ENCODE measurements around the gene NR3C2. TPM values are rescaled to one million over a fixed set of nuclear protein-coding genes. Genes with fewer than 3 reads are reported as not detected.

Gene NR3C2
- polyA plus RNA-seq, 6 donors from 2014 or later, result 2.4 to 6.4 (median 3.9) TPM

DNA sequence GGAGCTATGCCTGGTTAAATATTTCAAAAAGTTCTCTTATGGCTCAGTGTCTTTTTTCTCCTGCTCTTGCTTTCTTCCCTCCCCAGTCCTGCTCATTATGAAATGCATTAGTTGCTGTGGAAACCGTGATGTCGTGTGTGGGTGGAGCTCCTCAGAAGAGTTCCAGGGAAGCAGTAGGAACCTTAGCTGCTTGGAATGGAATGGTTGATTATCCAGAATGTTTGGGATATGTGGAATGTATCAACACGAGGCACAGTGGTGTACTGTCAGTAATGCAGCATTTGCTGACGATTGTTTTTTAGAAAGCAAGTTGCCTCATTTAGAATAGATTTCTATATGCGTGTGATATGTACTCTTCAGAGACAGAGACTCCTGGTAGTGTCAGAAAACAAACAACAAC, 377.1 kb downstream of the NR3C2 start:
- ATAC-seq (ENCODE audit: low read depth in 2 of 2) (no peak), DNase-seq (no peak)
- H3K4me1 Mint-ChIP-seq, result peaks cover 13 to 18% (median 13%) of the 10 kb centered on the region in 3 donors
- no peaks in the 10 kb centered on the region for H3K9me3 Mint-ChIP-seq
- no peak overlapping the region for H3K4me3 Mint-ChIP-seq
- H3K27ac Mint-ChIP-seq, result no peak overlapping the region
- H3K27me3 Mint-ChIP-seq, result no peaks in the 10 kb centered on the region
- H3K36me3 Mint-ChIP-seq, result no peaks in the 10 kb centered on the region

DNA sequence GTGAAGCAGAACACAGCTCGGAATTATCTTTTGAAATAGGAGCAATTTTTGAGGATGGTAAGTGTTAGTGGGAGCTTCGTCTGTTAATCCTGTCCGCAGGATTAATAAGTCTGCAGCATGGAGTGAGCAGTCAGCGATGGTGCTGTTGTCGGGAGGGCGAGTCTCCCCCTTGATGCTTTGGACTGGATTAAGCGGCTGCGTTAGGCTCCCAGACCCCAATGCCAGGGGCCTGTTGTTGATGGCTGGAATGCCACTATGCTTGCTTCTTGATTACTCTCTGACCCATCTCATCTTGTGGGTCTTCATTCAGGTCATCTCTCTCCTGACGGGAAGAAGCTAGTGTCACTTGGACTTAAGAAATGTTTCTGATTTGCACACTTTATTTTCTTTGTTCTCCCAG, 377.8 kb downstream of the NR3C2 start:
- Mint-ChIP-seq H3K9me3 (no peaks in the 10 kb centered on the region), H3K4me3 (no peak overlapping the region), H3K4me1 (peaks cover 16 to 21% (median 18%) of the 10 kb centered on the region in 3 donors), H3K27ac (no peak overlapping the region), H3K27me3 (peaks cover 0 to 5% (median 0%) of the 10 kb centered on the region in 3 donors), H3K36me3 (no peaks in the 10 kb centered on the region)
- ATAC-seq (ENCODE audit: low read depth in 2 of 2), result no peak
- DNase-seq, result no peak

DNA sequence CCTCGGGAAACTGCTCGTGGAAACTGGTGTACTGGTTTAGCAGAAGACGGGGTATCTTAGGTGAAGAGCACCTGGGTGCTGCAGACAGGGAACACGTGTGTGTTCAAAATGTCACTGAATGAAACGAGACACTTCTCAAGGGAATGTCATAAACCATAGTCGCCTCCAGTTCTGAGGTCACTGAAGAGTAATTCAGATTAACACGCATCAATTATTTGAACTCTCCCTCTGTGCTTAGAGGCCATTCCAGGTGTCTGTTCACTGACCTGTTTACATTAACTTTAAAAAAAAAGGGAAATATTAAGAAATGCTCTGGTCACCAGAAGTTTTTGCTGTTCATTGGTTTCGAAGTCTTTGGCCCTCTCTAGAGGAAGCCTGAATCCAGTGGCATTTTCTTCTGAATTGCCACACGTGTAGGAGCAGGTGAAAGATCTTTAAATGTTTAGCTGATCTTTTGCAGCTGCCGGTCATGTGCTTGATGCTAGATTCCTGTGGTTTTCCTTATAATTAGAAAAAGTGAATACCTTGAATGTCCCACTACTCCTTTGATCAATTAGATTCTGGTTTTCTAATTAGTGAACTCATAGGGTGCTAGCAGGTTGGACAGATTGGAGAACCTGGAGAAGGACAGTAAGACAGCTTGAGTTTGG, 379.8 kb downstream of the NR3C2 start:
- Mint-ChIP-seq H3K4me1 (peaks cover 33 to 35% (median 33%) of the 10 kb centered on the region in 3 donors), H3K9me3 (no peaks in the 10 kb centered on the region), H3K4me3 (no peak overlapping the region), H3K27ac (peak overlapping the region in 1 of 6 donors; percentile 30), H3K27me3 (peaks cover 0 to 5% (median 0%) of the 10 kb centered on the region in 3 donors), H3K36me3 (no peaks in the 10 kb centered on the region)
- DNase-seq (no peak), ATAC-seq (ENCODE audit: low read depth in 2 of 2) (no peak)

DNA sequence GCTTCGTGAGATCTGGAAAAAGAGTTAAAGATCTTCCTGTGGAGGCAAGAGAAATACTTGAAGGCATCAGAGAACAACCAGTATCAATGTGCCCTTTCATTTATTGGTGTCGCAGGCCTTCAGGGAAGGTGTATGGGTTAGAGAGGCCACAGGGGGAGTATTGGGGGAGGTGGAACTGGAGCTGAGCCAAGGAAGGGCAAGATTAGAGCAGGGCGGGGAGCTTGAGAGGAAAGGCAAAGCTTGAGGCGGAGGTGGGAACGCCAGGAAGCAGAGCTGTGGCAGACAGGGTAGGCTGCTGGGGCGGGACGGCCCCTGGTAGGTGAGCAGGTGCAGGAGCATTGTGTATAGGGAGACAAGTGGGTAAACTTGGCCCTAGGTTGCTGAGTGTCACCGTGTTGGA, 380.4 kb downstream of the NR3C2 start:
- H3K9me3 Mint-ChIP-seq, result no peaks in the 10 kb centered on the region
- peak overlapping the region in 1 of 8 donors; percentile 1 for H3K4me3 Mint-ChIP-seq
- H3K27ac Mint-ChIP-seq, result peak overlapping the region in 1 of 6 donors; percentile 88
- no peak for DNase-seq
- ATAC-seq (ENCODE audit: low read depth in 2 of 2), result no peak
- H3K27me3 Mint-ChIP-seq, result peaks cover 0 to 5% (median 0%) of the 10 kb centered on the region in 3 donors
- no peaks in the 10 kb centered on the region for H3K36me3 Mint-ChIP-seq
- H3K4me1 Mint-ChIP-seq, result peaks cover 39 to 42% (median 40%) of the 10 kb centered on the region in 3 donors

DNA sequence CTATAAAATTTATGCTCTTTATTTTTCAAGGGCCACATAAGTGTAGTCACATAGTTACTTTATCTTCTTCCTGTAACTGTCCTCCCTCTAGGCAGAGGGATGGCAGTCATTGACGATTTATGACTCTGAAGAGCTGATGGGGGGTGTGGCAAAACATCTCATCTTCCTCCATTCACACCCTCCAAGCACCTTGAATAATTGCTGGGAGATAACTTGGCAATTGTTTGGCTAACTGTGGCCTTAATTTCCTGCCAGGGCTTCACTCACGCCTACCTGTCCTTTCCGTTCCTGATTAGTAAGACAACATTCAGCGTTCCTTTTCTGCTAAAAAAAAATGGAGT, 381.1 kb downstream of the NR3C2 start:
- ATAC-seq (ENCODE audit: low read depth in 2 of 2) (no peak), DNase-seq (no peak)
- peaks cover 0 to 5% (median 0%) of the 10 kb centered on the region in 3 donors for H3K27me3 Mint-ChIP-seq
- peak overlapping the region in 5 of 8 donors; percentile 14 to 91 (median 61) for H3K4me3 Mint-ChIP-seq
- no peaks in the 10 kb centered on the region for H3K36me3 Mint-ChIP-seq
- peaks cover 43 to 44% (median 43%) of the 10 kb centered on the region in 3 donors for H3K4me1 Mint-ChIP-seq
- H3K9me3 Mint-ChIP-seq, result no peaks in the 10 kb centered on the region
- peak overlapping the region in 1 of 6 donors; percentile 81 for H3K27ac Mint-ChIP-seq

DNA sequence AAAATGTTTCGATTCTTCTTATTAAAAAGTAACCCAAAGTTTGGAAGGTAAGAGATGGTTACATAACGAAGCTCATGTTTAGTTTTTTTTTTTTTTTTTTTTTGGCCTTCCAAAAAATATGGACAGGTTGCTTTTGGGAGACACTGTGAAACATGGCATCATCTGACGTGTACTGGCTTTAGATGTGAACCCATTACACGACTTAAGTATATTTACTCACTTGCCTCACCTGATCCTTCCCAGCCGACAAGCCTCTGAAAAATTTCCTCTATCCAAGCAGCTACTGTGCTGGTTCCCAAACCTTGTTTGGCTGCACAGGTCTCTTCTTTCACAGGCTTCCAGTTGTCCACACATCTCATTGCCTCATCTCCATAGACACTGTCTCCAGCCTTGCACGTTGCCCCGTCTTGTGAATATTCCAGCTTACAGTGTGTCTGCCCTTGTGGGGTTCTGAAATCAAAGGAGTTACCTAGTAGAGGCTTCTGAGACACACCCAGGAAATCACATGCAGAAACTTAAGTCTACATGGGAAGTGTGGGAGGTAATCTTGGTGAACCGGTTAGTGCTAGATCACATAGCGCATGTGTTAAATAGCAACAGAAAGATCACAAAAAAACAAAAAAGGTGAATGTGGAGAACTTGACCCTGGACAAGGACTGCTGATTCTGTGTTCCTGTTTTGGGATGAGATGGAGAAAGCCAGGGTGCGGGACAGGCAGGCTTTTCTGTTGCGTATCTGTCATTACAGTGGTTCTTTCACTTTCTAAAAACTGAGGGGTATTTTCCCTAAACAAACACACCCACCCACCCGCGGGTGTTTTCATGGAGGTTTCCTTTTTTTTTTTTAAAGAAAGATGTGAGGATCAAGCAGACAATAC, 381.7 kb downstream of the NR3C2 start:
- Mint-ChIP-seq H3K36me3 (no peaks in the 10 kb centered on the region), H3K27me3 (peaks cover 0 to 5% (median 0%) of the 10 kb centered on the region in 3 donors), H3K27ac (peak overlapping the region in 4 of 6 donors; percentile 6 to 81 (median 40)), H3K9me3 (no peaks in the 10 kb centered on the region), H3K4me3 (peak overlapping the region; percentile 46 to 91 (median 60)), H3K4me1 (peaks cover 43 to 44% (median 43%) of the 10 kb centered on the region in 3 donors)
- ATAC-seq (ENCODE audit: low read depth in 2 of 2) (no peak), DNase-seq (peak; percentile 14)

DNA sequence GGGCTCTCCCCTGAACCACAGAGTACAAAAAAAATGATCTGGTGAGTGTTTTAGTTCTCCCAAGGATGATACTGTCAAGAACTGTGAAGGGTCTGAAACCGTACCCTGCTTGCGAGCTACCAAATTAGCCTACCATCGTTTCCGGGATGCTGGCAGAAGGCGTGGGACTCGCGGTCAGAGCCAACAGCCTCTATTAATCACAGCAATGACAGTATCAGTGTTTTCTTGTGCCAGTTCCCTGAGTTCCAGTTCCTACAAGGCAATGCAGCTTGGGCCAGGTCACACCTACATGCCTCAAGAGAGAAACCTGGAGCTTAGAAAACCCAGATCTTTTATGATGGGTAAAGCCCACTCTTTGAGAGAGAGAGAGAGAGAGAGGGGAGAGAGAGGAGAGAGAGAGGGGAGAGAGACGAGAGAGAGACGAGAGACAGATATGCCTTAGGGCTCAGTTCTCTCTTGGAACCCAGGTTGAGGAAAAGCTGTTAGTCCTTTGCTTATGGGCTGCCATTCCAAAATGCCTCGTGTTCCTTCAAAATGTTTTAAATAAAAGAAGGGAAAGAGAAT, 382.5 kb downstream of the NR3C2 start:
- no peak for ATAC-seq (ENCODE audit: low read depth in 2 of 2)
- H3K4me1 Mint-ChIP-seq, result peaks cover 43 to 44% (median 43%) of the 10 kb centered on the region in 3 donors
- no peak for DNase-seq
- peaks cover 0 to 5% (median 0%) of the 10 kb centered on the region in 3 donors for H3K27me3 Mint-ChIP-seq
- H3K9me3 Mint-ChIP-seq, result no peaks in the 10 kb centered on the region
- no peaks in the 10 kb centered on the region for H3K36me3 Mint-ChIP-seq
- H3K4me3 Mint-ChIP-seq, result peak overlapping the region in 5 of 8 donors; percentile 25 to 77 (median 59)
- peak overlapping the region in 3 of 6 donors; percentile 61 to 95 (median 69) for H3K27ac Mint-ChIP-seq

DNA sequence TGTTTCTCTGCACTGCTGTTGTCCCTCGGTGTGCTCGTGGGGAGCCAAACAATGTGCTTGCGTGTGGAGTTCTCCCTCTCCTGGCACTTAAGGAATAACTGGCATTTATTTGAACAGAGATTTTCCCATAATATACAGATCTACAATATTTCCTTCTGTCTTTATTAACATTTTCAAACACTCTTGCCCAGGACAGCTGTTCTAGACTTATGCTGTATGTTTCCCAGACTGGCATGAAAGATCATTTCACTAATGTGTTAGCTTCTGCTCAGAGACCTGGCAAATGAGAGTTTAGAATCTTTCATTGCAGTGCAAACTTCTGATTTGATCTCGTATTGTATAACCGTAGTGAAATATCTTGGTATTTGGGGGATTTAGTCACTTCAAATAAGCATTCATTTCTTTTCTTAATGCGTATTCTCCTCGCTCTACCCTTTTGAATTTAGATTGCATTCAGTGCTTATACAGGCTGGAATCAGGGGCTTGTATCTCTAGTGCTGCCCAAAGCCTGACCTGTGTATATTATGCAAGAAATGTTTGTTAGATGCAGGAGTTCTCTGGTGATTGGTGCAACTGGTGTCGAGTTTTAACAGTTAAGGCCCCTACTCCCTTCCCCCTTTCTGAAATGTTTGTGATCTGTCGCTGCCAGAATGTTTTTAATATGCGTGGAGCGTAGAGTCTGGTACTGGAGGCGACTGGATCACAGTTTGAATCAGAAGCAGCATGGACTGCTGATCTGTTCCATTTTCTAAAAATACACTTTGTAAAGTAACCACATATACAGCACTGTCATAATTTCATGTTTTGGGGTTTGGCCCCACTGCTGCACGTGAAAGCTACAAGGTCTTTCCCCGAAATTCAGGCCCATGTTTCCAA, 384.0 kb downstream of the NR3C2 start:
- Mint-ChIP-seq H3K4me3 (peak overlapping the region in 3 of 8 donors; percentile 2 to 47 (median 26)), H3K4me1 (peaks cover 47 to 54% (median 50%) of the 10 kb centered on the region in 3 donors), H3K36me3 (no peaks in the 10 kb centered on the region), H3K9me3 (no peaks in the 10 kb centered on the region), H3K27me3 (peaks cover 0 to 5% (median 0%) of the 10 kb centered on the region in 3 donors), H3K27ac (peak overlapping the region in 2 of 6 donors; percentile 31 to 73)
- DNase-seq (no peak), ATAC-seq (ENCODE audit: low read depth in 2 of 2) (no peak)

DNA sequence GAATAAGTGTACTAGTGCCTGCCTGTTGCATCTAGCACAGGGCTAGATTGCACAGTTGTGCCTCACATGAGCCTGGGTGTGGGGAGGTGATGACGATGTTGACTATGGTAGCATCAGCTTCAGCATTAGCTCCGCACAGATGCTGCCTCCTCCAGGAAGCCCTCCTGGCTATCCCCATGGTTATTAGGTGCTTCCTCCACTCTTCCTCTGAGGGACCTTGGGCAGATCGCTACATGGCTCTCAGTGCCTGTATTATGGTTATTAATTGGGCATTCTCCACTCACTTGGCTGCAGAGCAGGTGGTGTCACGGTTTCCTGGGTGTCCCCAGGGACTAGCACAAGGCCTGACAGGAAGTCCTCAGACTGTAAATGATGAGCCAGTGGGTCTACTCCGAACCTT, 384.7 kb downstream of the NR3C2 start:
- DNase-seq (peak; percentile 33), ATAC-seq (ENCODE audit: low read depth in 2 of 2) (peak; percentile 31 to 55)
- no peaks in the 10 kb centered on the region for H3K36me3 Mint-ChIP-seq
- H3K27me3 Mint-ChIP-seq, result peaks cover 0 to 5% (median 2%) of the 10 kb centered on the region in 3 donors
- H3K4me1 Mint-ChIP-seq, result peaks cover 47 to 54% (median 50%) of the 10 kb centered on the region in 3 donors
- H3K4me3 Mint-ChIP-seq, result peak overlapping the region in 4 of 8 donors; percentile 1 to 47 (median 2)
- H3K27ac Mint-ChIP-seq, result peak overlapping the region in 2 of 6 donors; percentile 31 to 73
- H3K9me3 Mint-ChIP-seq, result no peaks in the 10 kb centered on the region

DNA sequence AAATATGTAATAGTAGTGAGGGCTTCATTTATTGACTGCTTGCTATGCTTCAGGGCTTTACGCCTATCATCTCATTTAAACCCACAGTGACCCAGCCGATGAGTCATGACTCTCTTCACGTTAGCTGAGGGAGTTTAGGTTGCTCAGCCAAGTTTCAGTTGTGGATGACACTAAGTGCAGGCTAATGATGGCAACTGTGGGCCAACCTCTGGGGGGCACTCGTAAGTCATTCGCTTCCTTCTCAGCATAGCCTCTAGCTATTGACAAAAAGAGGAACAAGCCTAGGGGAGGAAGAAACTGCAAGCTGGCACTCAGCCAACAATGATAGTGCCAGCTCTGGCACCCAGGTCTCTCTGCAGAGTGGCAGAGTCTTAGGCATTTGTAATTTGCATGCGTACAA, 385.3 kb downstream of the NR3C2 start:
- peaks cover 45 to 51% (median 50%) of the 10 kb centered on the region in 3 donors for H3K4me1 Mint-ChIP-seq
- no peaks in the 10 kb centered on the region for H3K36me3 Mint-ChIP-seq
- H3K9me3 Mint-ChIP-seq, result no peaks in the 10 kb centered on the region
- peak; percentile 86 to 87 for ATAC-seq (ENCODE audit: low read depth in 2 of 2)
- H3K4me3 Mint-ChIP-seq, result peak overlapping the region in 3 of 8 donors; percentile 1 to 56 (median 15)
- peak overlapping the region in 1 of 6 donors; percentile 34 for H3K27ac Mint-ChIP-seq
- peaks cover 0 to 8% (median 5%) of the 10 kb centered on the region in 3 donors for H3K27me3 Mint-ChIP-seq
- peak; percentile 77 for DNase-seq

DNA sequence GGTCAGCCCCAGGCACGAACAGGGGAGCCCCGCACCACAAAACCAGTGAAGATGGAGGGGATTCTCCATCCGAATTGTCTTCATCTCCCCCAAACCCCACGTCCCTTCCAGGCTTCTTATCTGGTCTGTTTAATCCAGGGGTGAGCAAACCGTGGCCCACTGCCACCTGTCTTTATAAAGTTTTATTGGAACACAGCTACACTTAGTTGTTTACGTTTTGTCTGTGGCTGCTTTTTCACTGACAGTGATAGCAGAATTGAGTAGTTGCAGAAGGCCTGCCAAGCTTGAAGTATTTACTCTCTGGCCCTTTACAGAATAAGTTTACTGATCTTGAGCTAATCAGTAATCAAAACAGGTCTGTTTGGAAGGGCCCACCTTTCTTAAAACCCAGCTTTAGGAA, 386.4 kb downstream of the NR3C2 start:
- Mint-ChIP-seq H3K4me3 (no peak overlapping the region), H3K9me3 (no peaks in the 10 kb centered on the region), H3K36me3 (no peaks in the 10 kb centered on the region), H3K27ac (peak overlapping the region in 1 of 6 donors; percentile 24), H3K27me3 (peaks cover 0 to 12% (median 6%) of the 10 kb centered on the region in 3 donors), H3K4me1 (peaks cover 39 to 44% (median 42%) of the 10 kb centered on the region in 3 donors)
- ATAC-seq (ENCODE audit: low read depth in 2 of 2), result no peak
- DNase-seq, result no peak

DNA sequence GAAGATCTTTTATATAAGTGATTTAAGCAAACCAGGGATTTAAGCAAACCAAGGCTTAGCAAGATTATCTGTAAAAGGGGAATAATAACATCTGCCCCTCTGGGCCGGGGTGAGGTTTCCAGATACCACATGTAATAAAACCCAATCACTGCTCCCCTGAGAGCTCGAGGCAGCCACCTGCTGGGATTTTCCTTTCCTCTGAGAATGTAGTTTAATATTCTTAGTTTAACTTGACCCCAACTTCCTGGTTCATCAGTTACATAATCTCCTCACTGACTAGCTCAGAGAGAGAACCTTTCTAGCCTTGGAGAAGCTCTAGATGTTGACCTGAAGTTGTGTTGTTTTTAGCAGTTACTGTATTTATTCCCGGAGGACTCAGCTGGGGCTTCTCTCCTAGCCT, 387.9 kb downstream of the NR3C2 start:
- ATAC-seq (ENCODE audit: low read depth in 2 of 2) (no peak), DNase-seq (no peak)
- Mint-ChIP-seq H3K27me3 (peaks cover 0 to 12% (median 7%) of the 10 kb centered on the region in 3 donors), H3K9me3 (no peaks in the 10 kb centered on the region), H3K27ac (no peak overlapping the region), H3K36me3 (no peaks in the 10 kb centered on the region), H3K4me1 (peaks cover 30 to 33% (median 32%) of the 10 kb centered on the region in 3 donors), H3K4me3 (no peak overlapping the region)
